HG03039 (cell line): Measurements from ENCODE around the gene USP13.
"Not testable (repeated sequence)": the region's sequence is repeated elsewhere in the genome, so short reads cannot be mapped to it uniquely, and the experiment has no call there.

ENCODE experiments used
- ATAC-seq: cut with Tn5 transposase; IDR thresholded peaks from one replicate; pipeline ENCODE4 v1.9.1; 2021; ENCODE audit warnings: mild to moderate bottlenecking, moderate library complexity; ENCODE audit not compliant: unreplicated experiment

Gene USP13, protein sequence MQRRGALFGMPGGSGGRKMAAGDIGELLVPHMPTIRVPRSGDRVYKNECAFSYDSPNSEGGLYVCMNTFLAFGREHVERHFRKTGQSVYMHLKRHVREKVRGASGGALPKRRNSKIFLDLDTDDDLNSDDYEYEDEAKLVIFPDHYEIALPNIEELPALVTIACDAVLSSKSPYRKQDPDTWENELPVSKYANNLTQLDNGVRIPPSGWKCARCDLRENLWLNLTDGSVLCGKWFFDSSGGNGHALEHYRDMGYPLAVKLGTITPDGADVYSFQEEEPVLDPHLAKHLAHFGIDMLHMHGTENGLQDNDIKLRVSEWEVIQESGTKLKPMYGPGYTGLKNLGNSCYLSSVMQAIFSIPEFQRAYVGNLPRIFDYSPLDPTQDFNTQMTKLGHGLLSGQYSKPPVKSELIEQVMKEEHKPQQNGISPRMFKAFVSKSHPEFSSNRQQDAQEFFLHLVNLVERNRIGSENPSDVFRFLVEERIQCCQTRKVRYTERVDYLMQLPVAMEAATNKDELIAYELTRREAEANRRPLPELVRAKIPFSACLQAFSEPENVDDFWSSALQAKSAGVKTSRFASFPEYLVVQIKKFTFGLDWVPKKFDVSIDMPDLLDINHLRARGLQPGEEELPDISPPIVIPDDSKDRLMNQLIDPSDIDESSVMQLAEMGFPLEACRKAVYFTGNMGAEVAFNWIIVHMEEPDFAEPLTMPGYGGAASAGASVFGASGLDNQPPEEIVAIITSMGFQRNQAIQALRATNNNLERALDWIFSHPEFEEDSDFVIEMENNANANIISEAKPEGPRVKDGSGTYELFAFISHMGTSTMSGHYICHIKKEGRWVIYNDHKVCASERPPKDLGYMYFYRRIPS

DNA sequence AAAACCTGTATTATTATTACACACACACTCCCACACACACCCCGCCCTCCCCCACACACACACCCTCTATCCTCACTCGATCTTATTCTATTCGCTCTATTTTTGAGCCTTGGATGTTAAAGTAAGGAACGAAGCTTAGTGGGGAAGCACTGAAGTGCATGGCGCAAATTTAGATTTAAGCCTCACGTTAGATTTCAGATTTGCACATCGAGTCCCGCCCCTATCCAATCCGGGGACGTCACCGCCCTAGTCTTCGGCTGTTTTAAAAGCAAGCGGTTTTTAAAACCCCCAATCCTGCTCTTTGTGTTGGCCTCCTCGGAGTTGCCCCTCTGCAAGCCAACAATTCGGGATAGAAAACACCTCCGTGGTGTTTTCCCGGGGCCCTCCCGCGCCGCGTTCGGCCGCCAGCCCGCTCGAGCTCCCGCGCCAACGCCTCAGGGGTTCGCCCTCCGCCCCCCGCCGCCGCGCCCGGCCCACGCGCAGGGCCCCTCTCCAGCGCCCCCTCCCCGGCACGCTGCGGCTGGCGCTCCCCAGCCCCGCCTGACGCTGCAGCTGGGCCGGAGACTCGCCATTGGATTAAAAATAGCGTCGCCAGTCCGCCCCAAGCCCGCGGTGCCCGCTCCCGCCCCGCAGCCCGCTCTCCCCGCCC lies at the start of gene USP13:
Gene USP13 (plus strand): TSS at position 594 of the 649 bp plus-strand sequence. CDS start 186 bp downstream, outside the sequence.
- peak; percentile 49 for ATAC-seq

DNA sequence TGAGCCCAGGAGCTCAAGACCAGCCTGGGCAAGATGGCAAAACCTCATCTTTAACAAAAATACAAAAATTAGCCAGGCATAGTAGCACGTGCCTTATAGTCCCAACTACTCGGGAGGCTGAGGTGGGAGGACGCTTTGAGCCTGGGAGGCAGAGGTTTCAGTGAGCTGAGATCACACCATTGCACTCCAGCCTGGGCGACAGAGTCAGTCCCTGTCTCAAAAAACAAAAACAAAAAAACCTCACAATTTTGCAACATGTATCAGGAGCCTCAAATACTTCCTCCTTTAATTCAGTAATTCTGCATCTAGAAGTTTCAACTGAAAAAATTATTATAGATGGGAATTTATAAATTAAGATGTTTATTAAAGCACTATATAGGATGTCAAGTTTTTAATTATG lies 49.5 kb upstream of the USP13 start:
- no peak for ATAC-seq

DNA sequence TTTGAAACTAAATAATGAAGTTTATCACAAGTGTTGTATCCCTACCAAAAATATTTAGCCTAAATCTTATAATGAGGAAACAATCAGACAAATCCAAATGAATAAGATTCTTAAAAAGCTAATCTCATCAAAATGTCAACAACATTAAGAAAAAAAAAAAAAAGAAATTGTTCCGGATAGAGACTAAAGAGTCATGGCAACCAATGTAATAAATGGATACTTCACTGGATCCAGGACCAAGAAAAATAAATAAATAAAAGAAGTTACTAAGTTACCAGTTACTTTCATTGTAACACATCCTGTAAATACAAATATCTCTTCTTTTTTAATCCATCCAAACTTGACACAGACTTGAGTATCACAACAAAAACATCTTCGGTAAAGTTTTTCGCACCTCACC lies 49.0 kb upstream of the USP13 start:
- no peak for ATAC-seq

DNA sequence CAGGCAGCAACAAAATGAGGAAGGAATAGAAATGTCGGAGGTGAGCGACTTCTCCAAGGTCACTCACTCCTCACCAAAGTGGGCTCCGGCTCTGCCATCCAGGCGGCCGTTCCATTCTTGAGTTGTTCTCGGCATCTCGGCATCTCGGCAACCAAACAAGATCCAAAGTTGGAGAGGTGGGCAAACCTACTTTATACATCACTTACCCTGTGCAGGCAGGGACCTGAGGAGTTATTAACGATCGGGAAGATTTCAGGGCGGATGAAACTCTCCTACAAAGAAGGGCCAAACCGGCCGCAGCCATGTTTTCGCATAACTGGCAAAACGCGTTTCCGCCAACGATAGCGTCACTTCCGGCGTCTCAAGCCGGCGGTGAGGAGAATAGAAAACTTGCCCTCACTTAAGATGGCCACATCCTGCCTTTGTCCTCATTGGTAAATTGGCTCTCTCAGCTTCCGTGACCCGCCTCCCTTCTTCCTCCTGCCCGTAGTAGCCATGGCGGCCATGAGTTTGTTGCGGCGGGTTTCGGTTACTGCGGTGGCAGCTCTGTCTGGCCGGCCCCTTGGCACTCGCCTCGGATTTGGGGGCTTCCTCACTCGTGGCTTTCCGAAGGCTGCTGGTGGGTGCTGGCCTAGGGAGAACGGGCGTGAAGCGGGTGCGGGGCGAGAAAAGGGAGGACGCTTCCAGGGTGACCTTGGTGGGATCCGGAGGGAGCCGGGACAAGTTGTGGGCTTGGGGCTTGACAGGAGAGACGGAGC lies 48.3 kb upstream of the USP13 start, which contains the start of the genes MRPL47 and NDUFB5:
Gene MRPL47 (minus strand): TSS at position 318 of the 758 bp plus-strand sequence. CDS start 14 bp downstream, at position 304.
Gene NDUFB5 (plus strand): TSS at position 474 of the 758 bp plus-strand sequence. CDS start 22 bp downstream, at position 496.
- ATAC-seq = peak; percentile 96

DNA sequence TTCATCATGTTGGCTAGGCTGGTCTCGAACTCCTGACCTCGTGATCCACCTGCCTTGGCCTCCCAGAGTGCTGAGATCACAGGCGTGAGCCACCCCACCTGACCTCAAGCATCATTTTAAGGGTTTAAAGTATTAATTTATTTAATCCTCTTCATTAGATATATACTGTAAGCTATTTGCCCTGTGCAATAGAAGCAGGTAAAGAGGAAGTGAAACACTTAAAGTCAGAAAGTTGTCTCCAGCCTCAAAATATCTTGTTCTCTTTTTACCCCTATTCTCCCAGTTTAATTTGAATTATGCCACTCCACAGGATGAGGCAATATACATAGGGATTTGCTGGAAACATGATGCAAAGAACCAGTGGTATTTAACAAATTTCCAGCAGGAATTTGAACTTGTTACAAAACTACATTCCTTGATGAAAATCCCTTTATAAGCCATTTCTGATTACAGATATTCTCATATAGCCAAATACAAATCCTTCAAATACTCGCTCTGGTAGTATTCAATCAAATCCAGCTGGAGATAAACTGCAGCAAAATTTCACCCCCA lies 46.2 kb upstream of the USP13 start:
- ATAC-seq = no peak

DNA sequence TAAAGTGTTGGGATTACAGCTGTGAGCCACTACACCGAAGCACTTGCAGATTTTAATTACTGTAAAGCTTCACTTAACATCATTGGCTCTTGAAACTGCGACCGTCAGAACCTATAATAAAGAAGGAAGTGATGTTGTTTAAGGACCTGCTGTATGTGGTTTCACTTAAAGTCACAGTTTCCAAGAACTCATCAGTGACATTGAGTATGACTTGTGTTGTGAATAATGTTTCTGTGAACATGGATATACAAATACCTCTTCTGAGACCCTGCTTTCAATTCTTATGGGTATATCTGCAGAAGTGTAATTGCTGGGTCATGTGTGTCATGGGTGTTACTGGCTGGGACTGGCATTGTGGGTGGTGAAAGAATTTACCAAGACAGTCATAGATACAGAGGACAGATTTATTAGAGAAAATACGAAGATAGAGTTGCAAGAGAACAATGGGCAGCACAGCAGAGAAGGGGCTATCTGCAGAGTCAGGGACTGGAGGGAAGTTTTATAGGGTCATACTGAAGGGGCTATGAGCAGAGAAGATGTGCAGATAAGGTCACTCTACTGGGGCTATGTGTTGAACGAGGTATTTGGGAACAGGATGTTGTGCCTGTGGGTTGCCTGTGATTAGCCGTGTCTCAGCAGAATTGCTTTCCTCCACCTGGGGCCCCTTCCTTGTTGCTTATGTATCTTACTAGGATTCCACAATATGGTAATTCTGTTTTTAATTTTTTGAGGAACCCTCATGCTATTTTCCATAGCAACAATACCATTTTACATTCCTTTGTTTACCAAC lies 43.7 kb upstream of the USP13 start:
- ATAC-seq = peak; percentile 54

DNA sequence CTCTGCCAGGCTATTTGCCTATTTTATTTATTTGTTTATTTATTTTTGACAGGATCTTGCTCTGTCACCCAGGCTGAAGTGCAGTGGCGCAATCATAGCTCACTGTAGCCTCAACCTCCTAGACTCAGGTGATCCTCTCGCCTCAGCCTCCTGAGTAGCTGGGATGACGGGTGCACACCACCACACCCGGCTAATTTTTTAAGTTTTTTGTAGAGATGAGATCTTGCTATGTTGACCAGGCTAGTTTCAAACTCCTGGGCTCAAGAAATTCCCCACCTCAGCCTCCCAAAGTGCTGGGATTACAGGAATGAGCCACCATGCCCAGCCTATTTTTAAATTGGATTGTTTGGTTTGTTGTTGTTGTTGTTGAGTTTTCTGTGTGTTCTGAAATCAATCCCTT lies 42.8 kb upstream of the USP13 start:
- ATAC-seq = no peak

DNA sequence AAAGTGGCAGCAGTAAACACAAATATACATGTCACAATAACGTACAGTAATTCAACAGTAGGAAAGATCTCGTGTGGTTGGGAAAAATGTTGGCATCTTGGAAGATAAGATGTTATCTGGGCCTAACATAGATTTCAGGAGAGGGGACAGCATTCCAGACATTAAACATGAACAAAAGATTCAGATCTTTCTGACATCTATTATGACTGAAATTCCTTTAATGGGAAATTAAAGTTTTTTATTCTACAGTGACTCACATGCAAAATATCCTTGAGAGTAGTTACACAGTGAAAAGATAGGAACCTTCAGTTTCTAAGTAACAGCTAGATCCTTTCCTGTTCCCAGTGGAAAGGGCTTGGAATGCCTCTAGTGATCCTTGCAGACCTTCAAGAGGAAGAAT lies 39.0 kb upstream of the USP13 start:
- no peak for ATAC-seq

DNA sequence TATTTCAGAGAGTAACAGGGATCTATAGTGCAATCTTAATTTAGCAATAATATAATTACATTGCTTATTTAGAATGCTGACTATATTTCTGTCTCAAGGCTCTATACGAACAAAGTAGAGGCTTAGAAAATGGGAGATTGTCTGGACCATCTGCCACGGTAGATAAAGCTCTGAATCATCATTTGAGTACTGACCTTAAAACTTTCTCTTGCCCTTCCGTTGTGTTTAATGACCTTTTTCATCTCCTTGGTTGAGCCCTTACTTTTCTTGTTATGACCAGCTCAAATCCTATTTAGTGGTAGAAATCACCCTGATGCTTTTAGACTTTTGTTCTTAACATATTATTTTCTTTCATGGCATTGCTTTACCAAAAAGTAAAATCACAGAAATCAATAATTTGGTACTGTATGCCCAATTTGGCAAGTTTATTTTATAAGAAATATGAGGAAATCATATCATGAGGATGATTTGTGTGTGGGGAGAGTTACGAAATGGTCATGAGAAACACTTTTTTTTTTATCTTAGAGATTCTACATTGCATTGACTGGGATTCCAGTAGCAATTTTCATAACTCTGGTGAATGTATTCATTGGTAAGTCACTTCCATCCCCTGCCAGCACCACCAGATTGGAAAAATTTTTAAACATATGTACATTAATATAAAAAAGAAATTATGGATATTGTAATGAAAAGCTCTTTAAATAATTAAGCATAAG lies 37.2 kb upstream of the USP13 start:
- no peak for ATAC-seq

DNA sequence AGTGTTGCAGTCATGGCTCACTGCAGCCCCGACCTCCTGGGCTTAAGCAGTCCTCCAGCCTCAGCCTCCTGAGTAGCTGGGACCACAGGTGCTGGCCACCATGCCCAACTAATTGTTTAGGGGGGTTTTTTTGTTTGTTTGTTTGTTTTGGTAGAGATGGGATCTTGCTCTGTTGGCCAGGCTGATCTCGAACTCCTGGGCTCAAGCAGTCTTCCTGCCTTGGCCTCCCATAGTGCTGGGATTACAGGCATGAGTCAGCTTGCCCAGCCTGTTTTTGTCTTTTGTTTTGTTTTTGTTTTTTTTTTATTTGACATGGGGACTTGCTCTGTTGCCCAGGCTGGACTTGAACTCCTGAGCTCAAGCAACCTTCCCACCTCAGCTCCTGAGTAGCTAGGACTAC lies 30.8 kb upstream of the USP13 start:
- ATAC-seq = no peak

DNA sequence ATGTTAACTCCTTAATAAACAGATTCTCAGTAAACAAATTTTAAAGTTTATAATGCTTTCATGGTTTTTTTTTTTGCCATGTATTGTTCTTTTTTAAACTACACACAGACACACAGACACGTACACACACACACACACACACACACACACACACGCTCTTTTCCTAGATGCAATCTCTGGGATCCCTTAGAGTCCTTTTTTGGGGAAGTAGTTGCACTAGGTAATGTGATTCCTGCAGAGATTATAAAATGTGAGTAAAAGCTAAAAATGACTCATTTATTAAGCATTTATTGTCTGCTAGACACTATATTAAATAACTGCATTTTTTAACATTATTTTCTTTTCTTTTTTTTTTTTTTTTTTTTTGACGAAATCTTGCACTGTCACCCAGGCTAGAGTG lies 28.4 kb upstream of the USP13 start:
- ATAC-seq = no peak

DNA sequence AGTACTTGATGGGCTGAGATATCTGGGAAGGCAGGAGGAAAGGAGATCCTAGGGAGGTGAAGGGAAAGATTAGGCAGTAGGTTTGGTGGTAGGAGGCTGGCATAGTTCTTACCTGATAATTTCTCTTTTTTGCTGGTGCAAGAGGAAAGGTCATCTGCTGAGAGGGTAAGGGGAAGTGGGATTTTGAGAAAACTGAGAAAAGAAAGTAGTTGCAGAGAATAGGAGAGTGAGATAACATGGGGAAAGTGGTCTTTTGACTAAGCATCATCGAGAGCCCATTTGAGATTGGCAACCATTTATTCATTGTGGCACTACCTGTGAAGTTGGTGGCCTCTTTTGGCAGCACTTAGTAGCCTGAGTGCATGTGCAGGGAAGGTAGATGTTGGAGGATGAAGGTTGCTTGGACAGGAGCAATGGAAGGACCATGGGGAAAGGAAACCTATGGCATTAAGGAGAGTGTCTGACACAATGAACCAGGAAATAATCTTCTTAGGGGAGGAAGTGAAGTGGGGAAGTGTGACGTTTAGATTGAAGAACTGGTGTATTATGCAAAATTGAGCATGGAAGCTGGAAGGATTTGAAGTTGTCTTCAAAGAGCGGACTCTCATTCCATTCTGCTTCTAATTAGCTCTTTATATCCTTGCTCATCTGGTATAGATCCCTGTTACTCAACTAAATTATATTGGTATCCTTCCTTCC lies 21.9 kb upstream of the USP13 start:
- no peak for ATAC-seq

DNA sequence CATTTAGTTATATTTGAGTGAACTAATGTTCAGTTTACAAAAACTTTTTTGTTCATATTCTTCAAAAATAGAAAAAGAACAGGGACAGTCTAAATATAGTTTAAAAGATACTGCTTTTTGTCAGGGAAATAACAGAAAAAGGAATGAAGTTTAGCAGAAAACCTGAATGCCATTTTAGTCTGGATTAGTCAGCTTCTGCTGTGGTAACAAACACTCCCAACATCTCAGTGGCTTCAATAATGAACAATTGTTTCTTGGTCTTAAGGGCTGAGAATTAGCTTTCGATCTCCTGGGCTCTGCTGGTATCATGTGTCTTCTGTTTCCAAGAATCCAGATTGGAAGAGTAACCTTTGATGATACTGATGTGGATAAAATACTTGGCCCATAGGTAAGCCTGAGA lies 12.4 kb upstream of the USP13 start:
- ATAC-seq = no peak

DNA sequence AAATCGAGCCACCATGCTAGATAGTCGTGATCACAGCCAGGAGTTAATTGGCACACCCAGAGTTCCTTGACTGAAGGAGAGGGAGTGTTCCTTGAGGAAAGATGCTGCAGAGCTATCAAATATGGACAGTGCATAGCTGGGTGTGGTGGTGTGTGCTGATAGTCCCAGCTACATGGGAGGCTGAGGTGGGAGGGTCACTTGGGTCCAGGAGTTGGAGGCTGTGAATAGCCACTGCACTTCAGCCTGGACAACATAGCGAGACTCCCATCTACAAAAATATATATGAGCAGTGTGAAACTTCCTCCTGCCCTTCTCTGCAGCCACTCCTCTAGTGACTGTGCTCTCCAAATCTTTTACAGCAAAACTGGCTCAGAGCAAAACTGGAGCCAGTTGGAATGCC lies 10.0 kb upstream of the USP13 start:
- ATAC-seq = no peak

DNA sequence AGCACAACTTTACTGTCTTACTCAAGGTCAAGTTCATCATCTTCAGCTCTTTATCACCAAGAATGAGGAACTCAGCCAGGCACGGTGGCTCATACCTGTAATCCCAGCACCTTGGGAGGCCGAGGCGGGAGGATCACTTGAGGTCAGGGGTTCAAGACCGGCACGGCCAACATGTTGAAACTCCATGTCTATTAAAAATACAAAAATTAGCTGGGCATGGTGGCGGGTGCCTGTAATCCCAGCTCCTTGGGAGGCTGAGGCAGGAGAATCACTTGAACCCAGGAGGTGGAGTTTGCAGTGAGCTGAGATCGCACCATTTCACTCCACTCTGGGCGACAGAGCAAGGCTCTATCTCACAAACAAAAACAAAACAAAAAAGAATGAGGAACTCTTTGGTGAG lies 9.0 kb upstream of the USP13 start:
- not testable (repeated sequence) for ATAC-seq

DNA sequence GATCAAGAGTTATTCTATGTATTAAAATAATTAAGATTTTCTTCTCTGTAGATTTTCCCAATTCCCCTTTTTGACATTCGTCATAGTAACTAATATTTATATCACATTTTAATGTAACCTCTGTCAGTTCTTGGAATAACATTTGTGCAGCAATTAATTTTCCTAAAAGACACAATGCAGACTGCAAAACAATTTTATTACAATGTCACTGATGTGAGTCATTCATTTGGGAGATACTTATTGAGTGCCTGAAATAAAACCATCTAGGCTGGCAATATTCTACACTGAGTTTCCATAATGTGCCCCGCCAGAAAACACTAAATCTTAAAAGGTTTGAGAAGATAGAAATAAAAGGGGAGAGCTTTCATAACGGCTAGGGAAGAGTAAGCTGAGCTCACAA lies 6.7 kb upstream of the USP13 start:
- ATAC-seq = no peak

DNA sequence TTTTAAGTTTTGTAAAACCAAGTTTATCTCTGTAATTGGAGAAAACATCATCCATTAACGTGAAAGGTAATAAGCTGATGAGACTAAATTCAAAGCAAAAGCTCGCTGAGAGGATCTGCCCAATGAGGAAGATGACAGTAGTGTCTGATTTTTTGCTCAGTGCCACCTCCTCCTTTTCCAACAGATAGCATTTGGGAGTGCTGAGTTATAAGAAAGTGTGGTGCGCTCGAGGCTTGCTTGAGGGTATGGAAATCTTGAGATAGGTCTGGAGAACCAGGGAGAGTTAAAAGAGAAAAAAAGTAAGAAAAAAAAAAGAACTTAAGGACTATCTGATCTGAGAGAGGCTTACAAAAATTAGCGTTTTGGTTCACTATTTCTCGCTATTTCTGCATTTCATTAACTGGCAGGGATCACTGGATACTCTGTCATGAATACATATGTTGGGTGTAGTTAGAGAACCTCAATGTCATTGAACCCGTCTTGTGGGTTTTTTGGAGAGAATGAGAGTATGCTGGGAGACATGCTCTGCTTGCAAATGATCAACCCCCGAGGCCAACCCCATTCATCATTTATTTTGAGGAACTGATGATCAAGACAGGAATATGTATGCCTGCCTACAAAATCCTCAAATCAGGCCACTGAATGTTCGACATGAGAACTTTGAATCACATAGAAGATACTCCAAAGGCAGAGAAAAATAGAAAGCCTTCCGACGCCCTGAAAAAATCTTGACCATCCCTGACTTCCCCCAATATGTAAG lies 973 bp upstream of the USP13 start:
- no peak for ATAC-seq
